Ramos (cell line): ENCODE measurements around the gene OR8B3.

Source experiments
- in situ Hi-C: fragments of 300-500 bp; cut with MboI; formaldehyde crosslinking; loops from one replicate; pipeline ENCODE4 v1.14.3; 2022; ENCODE audit warnings: low sequenced_read_pairs; ENCODE audit not compliant: unreplicated experiment

The OR8B3 gene

GRCh38 chr11:124380585-124380984, 18.2 kb downstream of the OR8B3 start:
- in situ Hi-C loops: no loop called here

- in situ Hi-C loops: no loop called here
Measured at GRCh38 chr11:124376280-124376679, 22.5 kb downstream of the OR8B3 start.

- in situ Hi-C loops: no loop called here
Measured at GRCh38 chr11:124359566-124359965, 39.3 kb downstream of the OR8B3 start.

- in situ Hi-C loops: no loop called here
Measured at GRCh38 chr11:124346311-124346955, 52.4 kb downstream of the OR8B3 start.
